DOHH2 (cell line): ENCODE data around the gene KRTAP4-12.

Experiments used
- EZH2phosphoT487 ChIP-seq: fragments of 200-600 bp; sonication (generic); IDR thresholded peaks from 2 replicates; pipeline ENCODE4 v1.6.1; 2017; ENCODE audit warnings: borderline replicate concordance, mild to moderate bottlenecking, antibody characterized with exemption, low read length, moderate library complexity, mixed read lengths
- TF ChIP-seq, protein P1 (sequence below): fragments of 200-600 bp; sonication (generic); IDR thresholded peaks from one replicate; pipeline ENCODE4 v1.5.1; 2014; ENCODE audit warnings: antibody characterized with exemption, mild to moderate bottlenecking, low read depth, low read length; ENCODE audit not compliant: poor library complexity, severe bottlenecking

DNA sequence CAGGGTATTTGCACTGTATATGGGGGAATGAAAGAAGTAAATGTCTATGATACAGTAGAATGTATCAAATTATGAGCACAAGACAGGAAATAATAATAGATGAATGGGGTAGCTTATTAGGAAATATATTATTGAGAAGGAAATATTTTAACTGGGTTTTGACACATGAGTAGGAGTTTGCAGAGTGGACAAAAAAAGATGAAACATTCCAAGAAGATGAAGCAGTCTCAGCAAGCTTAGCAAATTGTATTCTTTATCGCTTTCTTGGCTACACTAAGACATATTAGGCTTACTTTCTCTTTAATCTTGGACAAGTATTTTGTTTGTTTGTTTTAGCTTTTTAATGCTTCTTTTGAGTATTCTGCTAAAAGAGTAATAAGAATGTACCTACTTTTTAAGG is 20.1 kb downstream of the KRTAP4-12 start:
- TF ChIP-seq, protein P1, sequence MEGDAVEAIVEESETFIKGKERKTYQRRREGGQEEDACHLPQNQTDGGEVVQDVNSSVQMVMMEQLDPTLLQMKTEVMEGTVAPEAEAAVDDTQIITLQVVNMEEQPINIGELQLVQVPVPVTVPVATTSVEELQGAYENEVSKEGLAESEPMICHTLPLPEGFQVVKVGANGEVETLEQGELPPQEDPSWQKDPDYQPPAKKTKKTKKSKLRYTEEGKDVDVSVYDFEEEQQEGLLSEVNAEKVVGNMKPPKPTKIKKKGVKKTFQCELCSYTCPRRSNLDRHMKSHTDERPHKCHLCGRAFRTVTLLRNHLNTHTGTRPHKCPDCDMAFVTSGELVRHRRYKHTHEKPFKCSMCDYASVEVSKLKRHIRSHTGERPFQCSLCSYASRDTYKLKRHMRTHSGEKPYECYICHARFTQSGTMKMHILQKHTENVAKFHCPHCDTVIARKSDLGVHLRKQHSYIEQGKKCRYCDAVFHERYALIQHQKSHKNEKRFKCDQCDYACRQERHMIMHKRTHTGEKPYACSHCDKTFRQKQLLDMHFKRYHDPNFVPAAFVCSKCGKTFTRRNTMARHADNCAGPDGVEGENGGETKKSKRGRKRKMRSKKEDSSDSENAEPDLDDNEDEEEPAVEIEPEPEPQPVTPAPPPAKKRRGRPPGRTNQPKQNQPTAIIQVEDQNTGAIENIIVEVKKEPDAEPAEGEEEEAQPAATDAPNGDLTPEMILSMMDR, result no peak
- no peak for TF ChIP-seq EZH2phosphoT487
